ENCODE results near the gene PDGFD. TPM values are rescaled to one million over a fixed set of nuclear protein-coding genes. Genes with fewer than 3 reads are reported as not detected.

PDGFD gene
- polyA plus RNA-seq, 1 of the 3 experiments (the other 2 are of a cell fraction), result 4.8 TPM

DNA sequence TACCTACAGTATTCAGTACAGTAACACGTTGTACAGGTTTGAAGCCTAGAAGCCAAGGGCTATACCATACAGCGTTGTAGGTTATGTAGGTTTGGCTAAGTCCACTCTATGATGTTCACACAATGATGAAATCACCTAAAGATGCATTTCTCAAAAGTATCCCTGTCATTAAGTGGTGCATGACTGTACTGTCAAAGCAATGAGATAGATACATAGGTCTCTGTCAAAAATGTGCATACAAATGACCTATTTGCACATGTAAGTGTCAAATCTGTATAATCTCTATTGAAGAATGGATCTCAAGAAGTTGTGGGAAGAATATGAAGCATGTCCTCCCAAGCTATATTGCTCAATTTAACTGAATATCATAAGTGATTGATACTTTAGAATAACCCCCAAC, 139.4 kb downstream of the PDGFD start:
- H3F3A ChIP-seq (replicated peaks; ENCODE audit: insufficient read depth), result no peaks in the 10 kb centered on the region
- no peaks in the 10 kb centered on the region for H3K79me2 ChIP-seq (ENCODE audit: insufficient read depth)
- 85% methylated on average over 2 of the region's 2 CpGs for WGBS (ENCODE audit: low lambda C conversion rate)
- H4K20me1 ChIP-seq (ENCODE audit: insufficient read depth), result no peaks in the 10 kb centered on the region
- no peaks in the 10 kb centered on the region; a peak in 1 of 4 replicates for H3K4me1 ChIP-seq (ENCODE audit: control insufficient read depth in 1 of 2, insufficient read depth in 2 of 2, low read depth in 1 of 2, low read length in 1 of 2)
- DNase-seq, result no peak
- H3K9ac ChIP-seq, result no peak overlapping the region
- H3K27ac ChIP-seq (ENCODE audit: low read depth in 2 of 2, low read length in 1 of 2), result no peak overlapping the region
- no peaks in the 10 kb centered on the region for H3K9me3 ChIP-seq
- no peaks in the 10 kb centered on the region for H3K36me3 ChIP-seq (replicated peaks in 1 of 2; ENCODE audit: control insufficient read depth in 1 of 2, insufficient read depth in 2 of 2, low read length in 1 of 2)
- no peak overlapping the region for H3K4me3 ChIP-seq (ENCODE audit: low read depth in 2 of 2, low read length in 1 of 2)
- no peaks in the 10 kb centered on the region for H3K27me3 ChIP-seq (ENCODE audit: insufficient read depth)
- ChIA-PET CTCF (interaction anchor here (2.0 kb wide), 1 partner anchor 9 kb away, joined by 4 read pairs; no protein-coding TSS in a partner anchor), POLR2A (no interaction called here)
- no peak overlapping the region for H3K4me2 ChIP-seq
- no peak overlapping the region for H2AFZ ChIP-seq (ENCODE audit: low read depth)
- H3K9me2 ChIP-seq, result 0 out of 2 replicates have a peak, but pooled peaks cover 3% of the 10 kb centered on the region
- no peak for TF ChIP-seq NRF1 (IDR thresholded peaks at IDR 0.05; ENCODE audit: low read depth, low read length)

DNA sequence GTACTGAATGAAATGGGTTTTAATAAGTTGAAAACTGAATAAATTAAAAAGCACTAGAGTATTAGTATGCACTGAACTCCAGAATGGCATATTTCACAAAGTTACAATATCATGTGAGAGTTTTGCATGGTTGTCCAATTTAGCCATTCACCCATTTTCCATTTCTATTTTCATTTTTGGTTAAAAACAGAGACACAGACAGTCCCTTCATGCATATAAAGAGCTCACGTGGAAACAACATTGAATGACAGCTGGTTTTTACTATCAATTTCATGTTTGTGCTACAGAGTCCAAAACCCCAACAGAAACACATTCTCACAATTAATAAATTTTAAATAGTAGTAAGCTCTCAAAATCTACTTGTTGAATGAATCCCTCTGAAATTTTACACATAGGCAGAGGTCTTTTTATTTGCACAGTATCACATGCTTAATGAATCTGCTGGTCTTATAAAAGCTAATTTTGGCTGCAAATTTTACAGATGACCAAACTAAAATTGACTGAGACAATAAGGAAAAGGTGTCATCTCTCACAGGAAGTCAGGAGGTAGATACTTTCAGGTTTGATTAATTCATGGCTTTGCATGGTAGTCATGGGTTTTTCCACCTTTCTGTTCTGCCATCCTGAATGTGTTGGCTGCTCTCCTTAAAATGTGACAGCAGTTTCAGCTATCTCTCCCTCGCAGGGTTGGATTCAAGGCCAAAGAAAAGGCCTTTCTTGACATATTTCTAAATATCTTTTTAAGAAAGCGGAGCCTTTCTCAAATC, 148.1 kb downstream of the PDGFD start:
- Histone ChIP-seq H3K9ac (no peak overlapping the region), H2AFZ (ENCODE audit: low read depth) (no peak overlapping the region), H3F3A (replicated peaks; ENCODE audit: insufficient read depth) (no peaks in the 10 kb centered on the region), H3K36me3 (replicated peaks in 1 of 2; ENCODE audit: control insufficient read depth in 1 of 2, insufficient read depth in 2 of 2, low read length in 1 of 2) (no peaks in the 10 kb centered on the region), H3K79me2 (ENCODE audit: insufficient read depth) (no peaks in the 10 kb centered on the region), H3K4me3 (ENCODE audit: low read depth in 2 of 2, low read length in 1 of 2) (no peak overlapping the region), H3K9me2 (no peaks in the 10 kb centered on the region), H3K27me3 (ENCODE audit: insufficient read depth) (no peaks in the 10 kb centered on the region), H3K9me3 (no peaks in the 10 kb centered on the region), H3K27ac (ENCODE audit: low read depth in 2 of 2, low read length in 1 of 2) (no peak overlapping the region), H3K4me2 (no peak overlapping the region), H4K20me1 (ENCODE audit: insufficient read depth) (no peaks in the 10 kb centered on the region), H3K4me1 (ENCODE audit: control insufficient read depth in 1 of 2, insufficient read depth in 2 of 2, low read depth in 1 of 2, low read length in 1 of 2) (no peaks in the 10 kb centered on the region)
- WGBS (ENCODE audit: low lambda C conversion rate), result 92% methylated on average over 3 of the region's 3 CpGs
- no peak for DNase-seq
- POLR2A ChIA-PET, result no interaction called here
- CTCF ChIA-PET, result interaction anchor here (0.6 to 1.1 kb wide), 3 partner anchors 9 to 1358 kb away, joined by 3 to 5 read pairs (median 4); no protein-coding TSS in a partner anchor
- TF ChIP-seq MEF2A (IDR thresholded peaks at IDR 0.05; ENCODE audit: borderline replicate concordance, low read depth) (no peak), YY1 (IDR thresholded peaks at IDR 0.05; ENCODE audit: low read depth) (no peak), RFX5 (IDR thresholded peaks at IDR 0.05; ENCODE audit: low read length) (no peak), CHD2 (IDR thresholded peaks at IDR 0.05; ENCODE audit: low read length, partially characterized antibody) (no peak), USF2 (IDR thresholded peaks at IDR 0.05; ENCODE audit: borderline replicate concordance, low read depth, low read length) (no peak), FOSL2 (IDR thresholded peaks at IDR 0.05; ENCODE audit: borderline replicate concordance, low read depth) (no peak), GATA2 (CRISPR knock-in tag; IDR thresholded peaks at IDR 0.05) (no peak), FOXJ3 (CRISPR knock-in tag; IDR thresholded peaks at IDR 0.05) (no peak)

DNA sequence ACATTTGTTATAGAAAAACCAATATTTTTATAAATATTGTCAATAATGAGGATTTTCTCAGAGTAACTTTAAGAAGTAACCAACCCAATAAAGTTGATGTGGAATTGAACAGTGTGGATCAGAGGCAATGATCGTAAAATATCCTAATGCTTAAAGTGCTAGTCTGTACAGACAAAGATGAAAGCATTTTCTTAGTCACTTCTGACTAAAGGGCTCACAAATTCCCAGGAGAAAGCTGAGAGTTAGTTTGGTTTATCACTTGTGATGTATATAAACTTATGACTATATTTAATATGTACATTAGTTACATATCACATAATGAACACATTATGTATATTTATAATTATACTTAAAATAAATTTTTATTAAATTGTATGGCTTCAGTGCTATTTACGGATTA, 152.9 kb downstream of the PDGFD start:
- ChIA-PET CTCF (no interaction called here), POLR2A (no interaction called here)
- Histone ChIP-seq H2AFZ (ENCODE audit: low read depth) (no peak overlapping the region), H3K4me3 (ENCODE audit: low read depth in 2 of 2, low read length in 1 of 2) (no peak overlapping the region), H3K79me2 (ENCODE audit: insufficient read depth) (no peaks in the 10 kb centered on the region), H3F3A (replicated peaks; ENCODE audit: insufficient read depth) (no peaks in the 10 kb centered on the region), H3K4me1 (ENCODE audit: control insufficient read depth in 1 of 2, insufficient read depth in 2 of 2, low read depth in 1 of 2, low read length in 1 of 2) (no peaks in the 10 kb centered on the region), H3K36me3 (replicated peaks in 1 of 2; ENCODE audit: control insufficient read depth in 1 of 2, insufficient read depth in 2 of 2, low read length in 1 of 2) (no peaks in the 10 kb centered on the region), H4K20me1 (ENCODE audit: insufficient read depth) (no peaks in the 10 kb centered on the region), H3K9me3 (no peaks in the 10 kb centered on the region; the same call in 1 of the 2 replicates), H3K9me2 (no peaks in the 10 kb centered on the region), H3K4me2 (no peak overlapping the region), H3K27me3 (ENCODE audit: insufficient read depth) (no peaks in the 10 kb centered on the region), H3K9ac (no peak overlapping the region), H3K27ac (ENCODE audit: low read depth in 2 of 2, low read length in 1 of 2) (no peak overlapping the region)
- no peak for DNase-seq
- 94% methylated on average over 2 of the region's 2 CpGs for WGBS (ENCODE audit: low lambda C conversion rate)
- no peak for TF ChIP-seq EZH2phosphoT487 (IDR thresholded peaks at IDR 0.05; ENCODE audit: borderline replicate concordance, low read depth)
- TF ChIP-seq TAF1 (IDR thresholded peaks at IDR 0.05; ENCODE audit: borderline replicate concordance, low read depth, low read length), result no peak
- TF ChIP-seq RCOR1 (IDR thresholded peaks at IDR 0.05; ENCODE audit: low read length), result no peak
- TF ChIP-seq, protein P1, sequence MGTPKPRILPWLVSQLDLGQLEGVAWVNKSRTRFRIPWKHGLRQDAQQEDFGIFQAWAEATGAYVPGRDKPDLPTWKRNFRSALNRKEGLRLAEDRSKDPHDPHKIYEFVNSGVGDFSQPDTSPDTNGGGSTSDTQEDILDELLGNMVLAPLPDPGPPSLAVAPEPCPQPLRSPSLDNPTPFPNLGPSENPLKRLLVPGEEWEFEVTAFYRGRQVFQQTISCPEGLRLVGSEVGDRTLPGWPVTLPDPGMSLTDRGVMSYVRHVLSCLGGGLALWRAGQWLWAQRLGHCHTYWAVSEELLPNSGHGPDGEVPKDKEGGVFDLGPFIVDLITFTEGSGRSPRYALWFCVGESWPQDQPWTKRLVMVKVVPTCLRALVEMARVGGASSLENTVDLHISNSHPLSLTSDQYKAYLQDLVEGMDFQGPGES (IDR thresholded peaks at IDR 0.05; ENCODE audit: low read depth, low read length), result no peak
- no peak for TF ChIP-seq TCF12 (IDR thresholded peaks at IDR 0.05)
- no peak for TF ChIP-seq EP300 (IDR thresholded peaks at IDR 0.05; ENCODE audit: borderline replicate concordance in 1 of 2, low read depth in 1 of 2, low read length in 1 of 2)
- TF ChIP-seq, protein P2, sequence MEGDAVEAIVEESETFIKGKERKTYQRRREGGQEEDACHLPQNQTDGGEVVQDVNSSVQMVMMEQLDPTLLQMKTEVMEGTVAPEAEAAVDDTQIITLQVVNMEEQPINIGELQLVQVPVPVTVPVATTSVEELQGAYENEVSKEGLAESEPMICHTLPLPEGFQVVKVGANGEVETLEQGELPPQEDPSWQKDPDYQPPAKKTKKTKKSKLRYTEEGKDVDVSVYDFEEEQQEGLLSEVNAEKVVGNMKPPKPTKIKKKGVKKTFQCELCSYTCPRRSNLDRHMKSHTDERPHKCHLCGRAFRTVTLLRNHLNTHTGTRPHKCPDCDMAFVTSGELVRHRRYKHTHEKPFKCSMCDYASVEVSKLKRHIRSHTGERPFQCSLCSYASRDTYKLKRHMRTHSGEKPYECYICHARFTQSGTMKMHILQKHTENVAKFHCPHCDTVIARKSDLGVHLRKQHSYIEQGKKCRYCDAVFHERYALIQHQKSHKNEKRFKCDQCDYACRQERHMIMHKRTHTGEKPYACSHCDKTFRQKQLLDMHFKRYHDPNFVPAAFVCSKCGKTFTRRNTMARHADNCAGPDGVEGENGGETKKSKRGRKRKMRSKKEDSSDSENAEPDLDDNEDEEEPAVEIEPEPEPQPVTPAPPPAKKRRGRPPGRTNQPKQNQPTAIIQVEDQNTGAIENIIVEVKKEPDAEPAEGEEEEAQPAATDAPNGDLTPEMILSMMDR (IDR thresholded peaks at IDR 0.05), result no peak
- TF ChIP-seq FOSL2 (IDR thresholded peaks at IDR 0.05; ENCODE audit: borderline replicate concordance, low read depth), result no peak
- TF ChIP-seq PBX3 (IDR thresholded peaks at IDR 0.05), result no peak
